IMR-90 (cell line): ENCODE data around the gene RXFP1. TPM values are rescaled to one million over a fixed set of nuclear protein-coding genes. Genes with fewer than 3 reads are reported as not detected.

ENCODE experiments used
- ATAC-seq: fragments of 200-7000 bp; cut with Tn5 transposase; 2 replicates; pipeline ENCODE4 v1.9.1; 2020; ENCODE audit warnings: low read depth, mild to moderate bottlenecking, moderate library complexity
- BruUV-seq: library from RNA; stranded (reverse); fragments of 400-500 nt; replicated peaks from 2 replicates; lab custom pipeline; 2021; lab: Mats Ljungman, UMichigan
- CTCF ChIA-PET: fragments of 300-600 bp; formaldehyde crosslinking; extraction: SDS; loops from one replicate; lab custom pipeline; 2021; ENCODE audit warnings: antibody characterized with exemption; lab: Yijun Ruan, JAX
- POLR2A ChIA-PET: fragments of 300-600 bp; sonication (Branson Sonifier 250); formaldehyde crosslinking; loops from one replicate; lab custom pipeline; 2022; ENCODE audit warnings: antibody characterized with exemption; ENCODE audit not compliant: unreplicated experiment; lab: Charles Lee
- DNase-seq: peaks from one replicate; pipeline ENCODE4 v3.0.0; 2013
- H2AFZ ChIP-seq: replicated peaks from 2 replicates; pipeline ENCODE3; 2013; ENCODE audit warnings: low read length, mild to moderate bottlenecking; ENCODE audit not compliant: poor library complexity
- H2AK5ac ChIP-seq: 2 replicates; pipeline ENCODE4 v1.6.1; 2013; ENCODE audit warnings: low read depth, low read length, inconsistent platforms
- H2AK9ac ChIP-seq: replicated peaks from 2 replicates; pipeline ENCODE3; 2013; ENCODE audit warnings: mild to moderate bottlenecking, low read depth, low read length, moderate library complexity; ENCODE audit not compliant: poor library complexity
- H2BK120ac ChIP-seq: 2 replicates; pipeline ENCODE4 v1.6.1; 2013; ENCODE audit warnings: low read depth, low read length, inconsistent platforms
- H2BK15ac ChIP-seq: 3 replicates; pipeline ENCODE4 v1.6.1; 2013; ENCODE audit warnings: low read depth, low read length, inconsistent platforms
- H2BK20ac ChIP-seq: 2 replicates; pipeline ENCODE4 v1.6.1; 2013; ENCODE audit warnings: low read depth, mild to moderate bottlenecking, inconsistent platforms, low read length, moderate library complexity
- H2BK5ac ChIP-seq: 2 replicates; pipeline ENCODE4 v1.6.1; 2013; ENCODE audit warnings: mild to moderate bottlenecking, low read depth, low read length, inconsistent platforms; ENCODE audit not compliant: poor library complexity, severe bottlenecking
- H3K14ac ChIP-seq: replicated peaks from 2 replicates; pipeline ENCODE4 v1.6.1; 2013; ENCODE audit warnings: low read depth, low read length, inconsistent platforms
- H3K18ac ChIP-seq: 2 replicates; pipeline ENCODE4 v1.6.1; 2013; ENCODE audit warnings: low read depth, low read length, control low read depth
- H3K23ac ChIP-seq: 2 replicates; pipeline ENCODE4 v1.6.1; 2013; ENCODE audit warnings: low read depth, low read length, inconsistent platforms
- H3K27ac ChIP-seq: 2 replicates; pipeline ENCODE4 v1.5.1; 2013; ENCODE audit warnings: mild to moderate bottlenecking, control low read depth, low read length; ENCODE audit not compliant: insufficient read depth
- H3K27me3 ChIP-seq: 2 replicates; pipeline ENCODE4 v1.6.1; 2013; ENCODE audit warnings: low read length; ENCODE audit not compliant: control insufficient read depth, insufficient read depth
- H3K36me3 ChIP-seq: 2 replicates; pipeline ENCODE4 v1.6.1; 2013; ENCODE audit warnings: low read length, mixed read lengths; ENCODE audit not compliant: control insufficient read depth, insufficient read depth
- H3K4ac ChIP-seq: 2 replicates; pipeline ENCODE4 v1.6.1; 2013; ENCODE audit warnings: low read depth, low read length, inconsistent platforms
- H3K4me1 ChIP-seq: 2 replicates; pipeline ENCODE4 v1.6.1; 2013; ENCODE audit warnings: low read length, mixed read lengths; ENCODE audit not compliant: control insufficient read depth, insufficient read depth
- H3K4me2 ChIP-seq: 2 replicates; pipeline ENCODE4 v1.6.1; 2013; ENCODE audit warnings: low read depth, mild to moderate bottlenecking, control low read depth, low read length, moderate library complexity
- H3K4me3 ChIP-seq: 2 replicates; pipeline ENCODE4 v1.5.1; 2013; ENCODE audit warnings: low read depth, mild to moderate bottlenecking, control low read depth, low read length, moderate library complexity; ENCODE audit not compliant: insufficient read depth
- H3K56ac ChIP-seq: 2 replicates; pipeline ENCODE4 v1.6.1; 2013; ENCODE audit warnings: low read length, inconsistent platforms; ENCODE audit not compliant: insufficient read depth; ENCODE audit errors: extremely low read depth
- H3K79me1 ChIP-seq, 2 experiments: 2 replicates each; pipeline ENCODE4 v1.6.1; 2013; ENCODE audit warnings: low read length in 2 of 2, inconsistent platforms in 1 of 2, low read depth in 1 of 2
- H3K9ac ChIP-seq: 2 replicates; pipeline ENCODE4 v1.6.1; 2013; ENCODE audit warnings: low read depth, low read length, control low read depth
- H3K9me1 ChIP-seq: 2 replicates; pipeline ENCODE4 v1.6.1; 2013; ENCODE audit warnings: low read length, inconsistent platforms; ENCODE audit not compliant: insufficient read depth
- H3K9me3 ChIP-seq: 2 replicates; pipeline ENCODE4 v1.6.1; 2013; ENCODE audit warnings: low read length; ENCODE audit not compliant: control insufficient read depth, insufficient read depth
- H4K20me1 ChIP-seq: 2 replicates; pipeline ENCODE4 v1.6.1; 2013; ENCODE audit warnings: low read length, inconsistent platforms; ENCODE audit not compliant: insufficient read depth
- H4K5ac ChIP-seq: 2 replicates; pipeline ENCODE4 v1.6.1; 2013; ENCODE audit warnings: mild to moderate bottlenecking, low read depth, low read length, control low read depth
- H4K8ac ChIP-seq, 2 experiments: 2 replicates each; pipeline ENCODE4 v1.6.1; 2013; ENCODE audit warnings: low read depth in 2 of 2, low read length in 2 of 2, control low read depth in 1 of 2, inconsistent platforms in 1 of 2
- H4K91ac ChIP-seq: 2 replicates; pipeline ENCODE4 v1.6.1; 2013; ENCODE audit warnings: low read depth, low read length, inconsistent platforms; ENCODE audit not compliant: insufficient read depth
- CHD1 ChIP-seq: IDR thresholded peaks from 2 replicates; pipeline ENCODE4 v1.6.1; 2012; ENCODE audit warnings: low read depth, low read length, improper control_type of control experiment
- ELK1 ChIP-seq: fragments of 150-350 bp; IDR thresholded peaks from 2 replicates; pipeline ENCODE4 v1.6.1; 2016; ENCODE audit warnings: low read depth, mild to moderate bottlenecking, low read length, moderate library complexity, borderline replicate concordance
- WGBS, 2 experiments: methylation state at CpG; one replicate each; pipeline versions ENCODE4 v1.1.5 to v1.1.7; 2013; ENCODE audit warnings: missing lambda C conversion rate in 2 of 2; ENCODE audit not compliant: insufficient read length in 1 of 2; ENCODE audit errors: extremely low coverage in 2 of 2; 5-methylcytosine and 5-hydroxymethylcytosine counted together
- dilution Hi-C: fragments of 300-500 bp; cut with HindIII; formaldehyde crosslinking; loops from one replicate; pipeline ENCODE4 v1.14.3; 2018; ENCODE audit warnings: low sequenced_read_pairs; ENCODE audit not compliant: unreplicated experiment
- in situ Hi-C: fragments of 300-500 bp; cut with MboI; formaldehyde crosslinking; loops from 3 replicates; pipeline ENCODE4 v1.14.3; 2019; ENCODE audit warnings: low sequenced_read_pairs, inconsistent platforms, mixed read lengths
- intact Hi-C: fragments of 100-400 bp; cut with micrococcal nuclease; formaldehyde crosslinking; loops from 2 replicates; pipeline ENCODE4 v1.10.0; 2022
- polyA plus RNA-seq, 3 experiments: library from polyadenylated mRNA; depleted of rRNA; stranded (reverse); fragments of >200 nt; gene quantifications; 2 replicates each; pipeline ENCODE4 v1.2.3, GENCODE V29; 2012; ENCODE audit warnings: low replicate concordance in 1 of 3
- total RNA-seq: library from RNA; depleted of rRNA; stranded (reverse); fragments of >200 nt; gene quantifications from 2 replicates; pipeline ENCODE4 v1.2.3, GENCODE V29; 2012

Gene RXFP1
- total and polyA plus RNA-seq, 2 of the 4 experiments (the other 2 are of a cell fraction): not detected

- Histone ChIP-seq H3K23ac (no peak overlapping the region), H3K4me3 (no peak overlapping the region), H2AK9ac (no peak overlapping the region), H2BK5ac (no peak overlapping the region), H2AK5ac (no peak overlapping the region), H3K9me3 (no peaks in the 10 kb centered on the region), H3K9me1 (no peaks in the 10 kb centered on the region; the same call in 1 of the 2 replicates), H3K56ac (no peak overlapping the region), H3K79me1 (no peaks in the 10 kb centered on the region), H2AFZ (no peak overlapping the region), H4K8ac (no peak overlapping the region), H3K18ac (no peak overlapping the region), H3K36me3 (no peaks in the 10 kb centered on the region), H4K5ac (no peak overlapping the region), H3K14ac (no peak overlapping the region), H3K27me3 (no peaks in the 10 kb centered on the region), H4K20me1 (no peaks in the 10 kb centered on the region), H2BK15ac (no peak overlapping the region), H4K91ac (no peak overlapping the region), H3K4me2 (no peak overlapping the region), H3K4ac (no peak overlapping the region), H3K27ac (no peak overlapping the region), H3K9ac (no peak overlapping the region), H2BK120ac (no peak overlapping the region), H2BK20ac (no peak overlapping the region), H3K4me1 (no peaks in the 10 kb centered on the region)
- in situ Hi-C loops: no loop called here
- TF ChIP-seq ELK1: no peak
- TF ChIP-seq CHD1: no peak
- dilution Hi-C loops: no loop called here
- WGBS, 2 experiments: 100% methylated on average over 1 of the region's 6 CpGs; no CpG with 5 or more reads in 1 of the 2 experiments
- no TSS peak for BruUV-seq
- CTCF ChIA-PET: no interaction called here
- POLR2A ChIA-PET: no interaction called here
- intact Hi-C loops: no loop called here
- no peak for DNase-seq
- no peak for ATAC-seq
These were observed 9.2 kb downstream of the RXFP1 start for GRCh38 chr4:158530898-158531297.
